ENCODE measurements around the gene CNRIP1.

Gene CNRIP1

DNA sequence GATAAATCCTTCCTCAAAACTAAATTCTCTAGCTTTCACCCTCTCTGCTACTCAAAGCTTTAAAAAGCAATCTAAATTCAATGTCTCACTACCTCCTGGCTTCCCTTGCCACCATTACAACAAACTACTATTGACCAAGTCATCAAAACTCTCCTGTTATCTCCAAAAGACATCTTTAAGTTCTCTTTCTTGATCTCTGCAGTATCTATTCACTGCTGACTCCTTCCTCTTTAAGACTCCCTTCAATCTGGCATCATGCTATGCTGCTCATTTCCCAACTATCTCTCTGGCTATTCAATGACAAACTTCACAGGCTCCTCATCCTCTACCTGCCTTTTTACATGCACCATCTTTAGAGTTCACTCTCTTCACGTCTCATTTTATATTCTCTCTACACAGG, 73.4 kb downstream of the CNRIP1 start:
- Histone ChIP-seq H3K4me3 (ENCODE audit: insufficient read depth in 1 of 2, low read depth in 1 of 2, low read length in 2 of 2) (no peak overlapping the region), H3K9ac (ENCODE audit: low read length) (no peak overlapping the region), H3K14ac (ENCODE audit: low read length in 2 of 2) (no peak overlapping the region), H2BK12ac (ENCODE audit: low read length in 2 of 2) (no peak overlapping the region), H4K8ac (ENCODE audit: low read length) (no peak overlapping the region), H3K4me2 (ENCODE audit: low read length, poor library complexity, severe bottlenecking) (no peak overlapping the region), H2AFZ (ENCODE audit: low read depth, low read length) (no peak overlapping the region), H2BK5ac (ENCODE audit: low read depth, low read length, poor library complexity, severe bottlenecking) (no peak overlapping the region), H3K79me1 (replicated peaks; ENCODE audit: low read length, poor library complexity, severe bottlenecking) (no peaks in the 10 kb centered on the region), H3K27me3 (ENCODE audit: control insufficient read depth in 1 of 2, insufficient read depth in 1 of 2, low read length in 2 of 2) (no peaks in the 10 kb centered on the region), H3K36me3 (ENCODE audit: control insufficient read depth in 1 of 2, insufficient read depth in 2 of 2, low read depth in 1 of 2, low read length in 2 of 2) (peaks cover 2 to 8% of the 10 kb centered on the region in 2 experiments), H2BK15ac (ENCODE audit: low read depth, poor library complexity, severe bottlenecking) (no peak overlapping the region), H3K4me1 (ENCODE audit: control insufficient read depth, insufficient read depth, low read depth, low read length) (peaks cover 3% of the 10 kb centered on the region), H2AK5ac (ENCODE audit: low read length, severe bottlenecking) (no peak overlapping the region), H3K4ac (ENCODE audit: low read depth in 1 of 2, low read length in 2 of 2) (no peak overlapping the region), H3K9me3 (ENCODE audit: control insufficient read depth, low read length) (no peaks in the 10 kb centered on the region), H4K91ac (ENCODE audit: low read length) (no peak overlapping the region), H3K23ac (ENCODE audit: low read length in 2 of 2) (no peak overlapping the region), H2BK120ac (ENCODE audit: low read depth, low read length) (no peak overlapping the region), H3K27ac (ENCODE audit: low read length, poor library complexity, severe bottlenecking) (no peak overlapping the region), H3K18ac (ENCODE audit: low read depth in 1 of 2, low read length in 2 of 2) (no peak overlapping the region)
- no peak for DNase-seq
- 100% methylated on average over 1 of the region's 1 CpG for WGBS

DNA sequence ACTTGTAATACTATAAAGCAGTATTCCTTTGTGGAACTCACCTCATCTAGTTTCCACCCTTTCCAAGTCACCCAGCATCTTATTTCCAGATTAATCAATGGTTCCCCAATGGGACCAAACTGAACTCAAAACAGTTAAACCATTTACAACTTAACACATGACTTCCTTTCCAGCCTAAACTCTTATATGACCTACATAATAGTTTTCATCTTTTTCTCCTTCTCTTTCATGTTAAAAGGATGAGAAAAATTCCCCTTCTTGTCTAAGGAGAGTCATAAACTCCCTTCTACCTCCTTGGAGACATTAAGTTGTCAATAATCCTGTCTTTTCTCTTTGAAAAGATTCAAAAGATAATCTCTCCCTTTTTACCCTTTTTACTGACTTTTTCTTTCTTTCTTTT, 74.1 kb downstream of the CNRIP1 start:
- no peak overlapping the region for H3K14ac ChIP-seq (ENCODE audit: low read length in 2 of 2)
- no peak overlapping the region for H3K18ac ChIP-seq (ENCODE audit: low read depth in 1 of 2, low read length in 2 of 2)
- H3K4me3 ChIP-seq (ENCODE audit: insufficient read depth in 1 of 2, low read depth in 1 of 2, low read length in 2 of 2), result no peak overlapping the region
- no peaks in the 10 kb centered on the region for H3K79me1 ChIP-seq (replicated peaks; ENCODE audit: low read length, poor library complexity, severe bottlenecking)
- H3K4me1 ChIP-seq (ENCODE audit: control insufficient read depth, insufficient read depth, low read depth, low read length), result peaks cover 3% of the 10 kb centered on the region
- H3K4ac ChIP-seq (ENCODE audit: low read depth in 1 of 2, low read length in 2 of 2), result no peak overlapping the region
- no peaks in the 10 kb centered on the region for H3K9me3 ChIP-seq (ENCODE audit: control insufficient read depth, low read length)
- H3K27me3 ChIP-seq (ENCODE audit: control insufficient read depth in 1 of 2, insufficient read depth in 1 of 2, low read length in 2 of 2), result no peaks in the 10 kb centered on the region
- H4K8ac ChIP-seq (ENCODE audit: low read length), result no peak overlapping the region
- no peak overlapping the region for H2AFZ ChIP-seq (ENCODE audit: low read depth, low read length)
- H2BK5ac ChIP-seq (ENCODE audit: low read depth, low read length, poor library complexity, severe bottlenecking), result no peak overlapping the region
- H3K23ac ChIP-seq (ENCODE audit: low read length in 2 of 2), result no peak overlapping the region
- H2BK12ac ChIP-seq (ENCODE audit: low read length in 2 of 2), result no peak overlapping the region
- no peak overlapping the region for H2BK120ac ChIP-seq (ENCODE audit: low read depth, low read length)
- no peak overlapping the region for H3K27ac ChIP-seq (ENCODE audit: low read length, poor library complexity, severe bottlenecking)
- no peak overlapping the region for H2BK15ac ChIP-seq (ENCODE audit: low read depth, poor library complexity, severe bottlenecking)
- no peak overlapping the region for H3K4me2 ChIP-seq (ENCODE audit: low read length, poor library complexity, severe bottlenecking)
- peaks cover 2 to 9% of the 10 kb centered on the region in 2 experiments for H3K36me3 ChIP-seq (ENCODE audit: control insufficient read depth in 1 of 2, insufficient read depth in 2 of 2, low read depth in 1 of 2, low read length in 2 of 2)
- H4K91ac ChIP-seq (ENCODE audit: low read length), result no peak overlapping the region
- DNase-seq, result no peak
- no peak overlapping the region for H2AK5ac ChIP-seq (ENCODE audit: low read length, severe bottlenecking)
- no peak overlapping the region for H3K9ac ChIP-seq (ENCODE audit: low read length)

DNA sequence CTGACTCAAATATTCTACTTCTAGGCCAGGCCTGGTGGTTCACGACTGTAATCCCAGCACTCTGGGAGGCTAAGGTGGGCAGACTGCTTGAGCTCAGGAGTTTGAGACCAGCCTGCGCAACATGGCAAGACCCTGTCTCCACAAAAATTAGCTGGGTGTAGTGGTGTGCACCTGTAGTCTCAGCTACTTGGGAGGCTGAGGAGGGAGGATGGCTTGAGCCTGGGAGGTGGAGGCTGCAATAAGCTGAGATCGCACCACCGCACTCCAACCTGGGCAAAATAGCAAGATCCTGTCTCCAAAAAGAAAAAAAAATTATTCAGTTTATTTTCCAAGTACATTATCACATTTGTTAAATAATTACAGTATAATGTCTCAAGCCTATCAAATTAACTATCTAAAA, 74.7 kb downstream of the CNRIP1 start:
- H3K18ac ChIP-seq (ENCODE audit: low read depth in 1 of 2, low read length in 2 of 2), result no peak overlapping the region
- WGBS, result 95% methylated on average over 2 of the region's 4 CpGs

DNA sequence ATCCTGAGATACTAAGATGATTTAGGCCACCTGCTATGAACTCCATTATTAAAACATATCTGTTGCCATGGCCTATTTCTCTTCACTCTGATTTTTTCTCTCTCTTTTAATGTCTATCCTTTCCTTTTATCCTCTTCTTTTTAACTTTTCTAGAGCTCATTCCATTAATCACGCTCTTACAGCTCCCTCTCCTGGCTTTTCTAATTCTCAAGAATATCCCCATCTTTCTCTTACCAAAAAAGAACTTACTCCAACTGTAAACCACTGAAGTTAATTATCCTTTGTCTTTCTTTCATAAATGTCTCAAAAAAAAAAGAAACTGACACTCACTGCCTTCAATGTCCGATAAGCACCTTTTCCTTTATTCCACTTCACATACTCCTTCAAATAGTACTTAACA, 75.3 kb downstream of the CNRIP1 start:
- no peaks in the 10 kb centered on the region for H3K27me3 ChIP-seq (ENCODE audit: control insufficient read depth in 1 of 2, insufficient read depth in 1 of 2, low read length in 2 of 2)
- no peak overlapping the region for H2BK120ac ChIP-seq (ENCODE audit: low read depth, low read length)
- H3K9ac ChIP-seq (ENCODE audit: low read length), result peak overlapping the region; percentile 37
- no peak overlapping the region for H2AK5ac ChIP-seq (ENCODE audit: low read length, severe bottlenecking)
- 94% methylated on average over 2 of the region's 2 CpGs for WGBS
- H3K9me3 ChIP-seq (ENCODE audit: control insufficient read depth, low read length), result no peaks in the 10 kb centered on the region
- H3K4me2 ChIP-seq (ENCODE audit: low read length, poor library complexity, severe bottlenecking), result no peak overlapping the region
- no peak overlapping the region for H4K91ac ChIP-seq (ENCODE audit: low read length)
- H2BK5ac ChIP-seq (ENCODE audit: low read depth, low read length, poor library complexity, severe bottlenecking), result no peak overlapping the region
- H2AFZ ChIP-seq (ENCODE audit: low read depth, low read length), result no peak overlapping the region
- H3K79me1 ChIP-seq (replicated peaks; ENCODE audit: low read length, poor library complexity, severe bottlenecking), result no peaks in the 10 kb centered on the region
- H3K36me3 ChIP-seq (ENCODE audit: control insufficient read depth in 1 of 2, insufficient read depth in 2 of 2, low read depth in 1 of 2, low read length in 2 of 2), result peaks cover 2 to 13% of the 10 kb centered on the region in 2 experiments
- no peak for DNase-seq
- no peak overlapping the region for H3K14ac ChIP-seq (ENCODE audit: low read length in 2 of 2)
- H2BK12ac ChIP-seq (ENCODE audit: low read length in 2 of 2), result no peak overlapping the region
- H4K8ac ChIP-seq (ENCODE audit: low read length), result no peak overlapping the region
- no peak overlapping the region for H3K23ac ChIP-seq (ENCODE audit: low read length in 2 of 2)
- no peak overlapping the region for H3K4me3 ChIP-seq (ENCODE audit: insufficient read depth in 1 of 2, low read depth in 1 of 2, low read length in 2 of 2)
- no peak overlapping the region for H3K4ac ChIP-seq (ENCODE audit: low read depth in 1 of 2, low read length in 2 of 2)
- H3K27ac ChIP-seq (ENCODE audit: low read length, poor library complexity, severe bottlenecking), result no peak overlapping the region
- no peak overlapping the region for H2BK15ac ChIP-seq (ENCODE audit: low read depth, poor library complexity, severe bottlenecking)
- no peak overlapping the region for H3K18ac ChIP-seq (ENCODE audit: low read depth in 1 of 2, low read length in 2 of 2)
- peaks cover 3% of the 10 kb centered on the region for H3K4me1 ChIP-seq (ENCODE audit: control insufficient read depth, insufficient read depth, low read depth, low read length)

More for the DNA sequence above, 74.7 kb downstream of the CNRIP1 start:
- Histone ChIP-seq H2BK15ac (ENCODE audit: low read depth, poor library complexity, severe bottlenecking) (no peak overlapping the region), H2AK5ac (ENCODE audit: low read length, severe bottlenecking) (no peak overlapping the region), H2BK120ac (ENCODE audit: low read depth, low read length) (no peak overlapping the region), H3K27ac (ENCODE audit: low read length, poor library complexity, severe bottlenecking) (no peak overlapping the region), H3K23ac (ENCODE audit: low read length in 2 of 2) (no peak overlapping the region), H4K8ac (ENCODE audit: low read length) (no peak overlapping the region), H4K91ac (ENCODE audit: low read length) (no peak overlapping the region), H3K4ac (ENCODE audit: low read depth in 1 of 2, low read length in 2 of 2) (no peak overlapping the region), H3K14ac (ENCODE audit: low read length in 2 of 2) (no peak overlapping the region), H2AFZ (ENCODE audit: low read depth, low read length) (no peak overlapping the region), H3K27me3 (ENCODE audit: control insufficient read depth in 1 of 2, insufficient read depth in 1 of 2, low read length in 2 of 2) (no peaks in the 10 kb centered on the region), H3K4me2 (ENCODE audit: low read length, poor library complexity, severe bottlenecking) (no peak overlapping the region), H3K4me3 (ENCODE audit: insufficient read depth in 1 of 2, low read depth in 1 of 2, low read length in 2 of 2) (no peak overlapping the region), H3K79me1 (replicated peaks; ENCODE audit: low read length, poor library complexity, severe bottlenecking) (no peaks in the 10 kb centered on the region), H2BK5ac (ENCODE audit: low read depth, low read length, poor library complexity, severe bottlenecking) (no peak overlapping the region), H3K36me3 (ENCODE audit: control insufficient read depth in 1 of 2, insufficient read depth in 2 of 2, low read depth in 1 of 2, low read length in 2 of 2) (peaks cover 2 to 13% of the 10 kb centered on the region in 2 experiments), H3K9ac (ENCODE audit: low read length) (no peak overlapping the region), H2BK12ac (ENCODE audit: low read length in 2 of 2) (no peak overlapping the region), H3K4me1 (ENCODE audit: control insufficient read depth, insufficient read depth, low read depth, low read length) (peaks cover 3% of the 10 kb centered on the region), H3K9me3 (ENCODE audit: control insufficient read depth, low read length) (no peaks in the 10 kb centered on the region)
- DNase-seq, result no peak
